HFF-Myc (cell line): ENCODE results near the gene NBAS.
"Not testable (repeated sequence)": the region's sequence is repeated elsewhere in the genome, so short reads cannot be mapped to it uniquely, and the experiment has no call there.

ENCODE experiments used
- DNase-seq: peaks from one replicate; pipeline ENCODE4 v3.0.0-alpha.2; 2011; ENCODE audit warnings: low read depth; ENCODE audit errors: extremely low read depth
- H3K4me3 ChIP-seq: replicated peaks from 2 replicates; pipeline ENCODE4 v1.5.1; 2011; ENCODE audit warnings: low read depth, mild to moderate bottlenecking, control low read depth, low read length
- TF ChIP-seq, protein P1 (sequence below): IDR thresholded peaks from 2 replicates; pipeline ENCODE4 v1.5.1; 2012; ENCODE audit warnings: mild to moderate bottlenecking, low read depth, low read length, control low read depth; ENCODE audit errors: missing control alignments

Gene NBAS

GRCh38 chr2:15259356-15259756 is 301.8 kb downstream of the NBAS start:
- DNase-seq, result no peak
- no peak overlapping the region for H3K4me3 ChIP-seq
- TF ChIP-seq, protein P1, sequence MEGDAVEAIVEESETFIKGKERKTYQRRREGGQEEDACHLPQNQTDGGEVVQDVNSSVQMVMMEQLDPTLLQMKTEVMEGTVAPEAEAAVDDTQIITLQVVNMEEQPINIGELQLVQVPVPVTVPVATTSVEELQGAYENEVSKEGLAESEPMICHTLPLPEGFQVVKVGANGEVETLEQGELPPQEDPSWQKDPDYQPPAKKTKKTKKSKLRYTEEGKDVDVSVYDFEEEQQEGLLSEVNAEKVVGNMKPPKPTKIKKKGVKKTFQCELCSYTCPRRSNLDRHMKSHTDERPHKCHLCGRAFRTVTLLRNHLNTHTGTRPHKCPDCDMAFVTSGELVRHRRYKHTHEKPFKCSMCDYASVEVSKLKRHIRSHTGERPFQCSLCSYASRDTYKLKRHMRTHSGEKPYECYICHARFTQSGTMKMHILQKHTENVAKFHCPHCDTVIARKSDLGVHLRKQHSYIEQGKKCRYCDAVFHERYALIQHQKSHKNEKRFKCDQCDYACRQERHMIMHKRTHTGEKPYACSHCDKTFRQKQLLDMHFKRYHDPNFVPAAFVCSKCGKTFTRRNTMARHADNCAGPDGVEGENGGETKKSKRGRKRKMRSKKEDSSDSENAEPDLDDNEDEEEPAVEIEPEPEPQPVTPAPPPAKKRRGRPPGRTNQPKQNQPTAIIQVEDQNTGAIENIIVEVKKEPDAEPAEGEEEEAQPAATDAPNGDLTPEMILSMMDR, result no peak

- not testable (repeated sequence) for DNase-seq
These were observed 302.7 kb downstream of the NBAS start for GRCh38 chr2:15258385-15258784.

DNA sequence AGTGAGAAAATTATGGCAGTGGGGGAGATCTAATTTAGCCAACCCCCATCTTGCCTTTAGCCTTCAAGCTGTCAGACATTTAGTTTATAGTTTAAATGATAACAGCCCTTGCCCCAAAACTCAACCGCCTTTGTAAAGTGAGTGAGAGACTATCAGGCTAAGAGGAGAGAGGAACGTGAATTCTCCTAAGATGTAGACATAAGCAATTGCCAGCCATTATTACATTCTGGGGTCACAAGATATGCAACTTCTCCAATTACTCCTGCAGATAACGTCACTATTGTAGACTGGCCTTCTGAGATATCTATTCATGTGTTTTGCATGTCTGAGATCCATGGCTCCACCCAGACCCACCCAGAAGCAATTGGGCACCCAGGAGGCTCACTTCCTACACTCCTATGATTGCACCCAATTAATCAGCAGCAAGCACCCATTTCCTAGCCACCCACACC is 307.3 kb downstream of the NBAS start:
- TF ChIP-seq, protein P1, result no peak
- no peak for DNase-seq
- H3K4me3 ChIP-seq, result no peak overlapping the region

More at GRCh38 chr2:15258385-15258784, 302.7 kb downstream of the NBAS start:
- not testable (repeated sequence) for H3K4me3 ChIP-seq

DNA sequence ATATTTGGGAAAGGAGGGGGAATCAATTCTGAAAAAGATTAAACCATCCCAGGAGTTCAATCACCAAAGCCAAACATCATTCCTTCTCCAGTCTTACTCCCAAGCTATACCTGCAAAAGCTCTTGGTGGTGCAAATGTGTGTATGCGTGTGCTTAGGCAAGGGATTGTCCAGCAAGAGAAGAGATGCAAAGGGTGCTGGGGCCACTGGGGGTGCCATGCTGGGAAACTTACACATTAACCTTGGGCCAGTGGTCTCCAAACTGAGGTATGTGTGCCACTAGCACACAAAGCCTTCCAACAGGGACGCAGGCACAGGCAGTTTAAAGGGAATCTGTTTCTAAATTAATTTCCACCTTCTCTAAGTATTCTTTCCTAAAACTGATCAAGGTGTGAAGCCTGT is 307.9 kb downstream of the NBAS start:
- TF ChIP-seq, protein P1, result no peak
- DNase-seq, result no peak
- H3K4me3 ChIP-seq, result no peak overlapping the region

- TF ChIP-seq, protein P1, result no peak
- no peak for DNase-seq
- no peak overlapping the region for H3K4me3 ChIP-seq
These were observed 309.4 kb downstream of the NBAS start for GRCh38 chr2:15251753-15252152.

GRCh38 chr2:15250946-15251345 is 310.2 kb downstream of the NBAS start:
- not testable (repeated sequence) for H3K4me3 ChIP-seq, DNase-seq

GRCh38 chr2:15246870-15247269 is 314.3 kb downstream of the NBAS start:
- DNase-seq, result no peak
- no peak overlapping the region for H3K4me3 ChIP-seq
- TF ChIP-seq, protein P1, result no peak

DNA sequence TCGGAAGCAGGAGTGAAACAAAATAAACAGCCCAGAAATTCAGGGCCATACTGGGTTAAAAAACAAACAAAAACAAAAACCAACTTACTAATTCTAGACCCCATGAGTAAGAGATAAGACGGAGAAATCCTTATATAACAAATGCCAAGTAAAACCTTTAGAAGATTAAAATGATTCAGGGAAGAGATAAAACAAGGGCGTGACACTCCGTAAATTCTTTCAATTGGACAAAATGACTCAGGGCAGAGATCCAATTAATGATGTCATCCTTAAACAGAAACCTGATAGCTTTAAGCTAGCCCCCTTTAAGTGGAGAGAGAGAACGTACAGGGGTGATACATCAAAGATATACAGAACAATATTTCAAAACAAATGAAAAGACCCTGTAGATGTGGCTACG is 317.4 kb downstream of the NBAS start:
- DNase-seq, result peak; percentile 38
- TF ChIP-seq, protein P1, result no peak
- no peak overlapping the region for H3K4me3 ChIP-seq
